Neutrophil (primary cell): ENCODE measurements around the gene HOXA9.

Experiments
- H3K27ac ChIP-seq: fragments of 200-600 bp; sonication (generic); 2 replicates; pipeline ENCODE4 v1.5.1; 2016; ENCODE audit warnings: mild to moderate bottlenecking, moderate library complexity
- H3K27me3 ChIP-seq: fragments of 200-600 bp; sonication (generic); 2 replicates; pipeline ENCODE4 v1.6.0; 2016; ENCODE audit warnings: mild to moderate bottlenecking
- H3K36me3 ChIP-seq: fragments of 200-600 bp; sonication (generic); 2 replicates; pipeline ENCODE4 v1.5.1; 2017
- H3K4me1 ChIP-seq, 2 experiments: fragments of 200-600 bp in 1 of 2; sonication (generic) in 1 of 2; 1 replicate in 1 of 2; 2 replicates in 1 of 2; pipeline versions ENCODE4 v1.5.1 to v1.6.1; 2013 to 2016; ENCODE audit warnings: low read depth in 1 of 2, low read length in 1 of 2, mild to moderate bottlenecking in 1 of 2, moderate library complexity in 1 of 2; ENCODE audit not compliant: control insufficient read depth in 1 of 2, insufficient read depth in 1 of 2
- H3K4me3 ChIP-seq, 2 experiments: fragments of 200-600 bp in 1 of 2; sonication (generic) in 1 of 2; 1 replicate in 1 of 2; 2 replicates in 1 of 2; pipeline ENCODE4 v1.5.1; 2013 to 2016; ENCODE audit warnings: low read depth in 1 of 2, low read length in 1 of 2, mild to moderate bottlenecking in 1 of 2, moderate library complexity in 1 of 2
- H3K9me3 ChIP-seq: fragments of 200-600 bp; sonication (generic); 2 replicates; pipeline ENCODE4 v1.5.1; 2016
- CTCF ChIP-seq: fragments of 200-600 bp; sonication (generic); IDR thresholded peaks from 2 replicates; pipeline ENCODE4 v1.5.1; 2016; ENCODE audit warnings: antibody characterized with exemption

HOXA9 gene

GRCh38 chr7:27140126-27140857, 25.0 kb downstream of the HOXA9 start:
- H3K27ac ChIP-seq, result no peak overlapping the region
- H3K36me3 ChIP-seq, result no peaks in the 10 kb centered on the region

GRCh38 chr7:27139334-27140125, 25.8 kb downstream of the HOXA9 start:
- no peak overlapping the region for H3K27ac ChIP-seq
- TF ChIP-seq CTCF, result no peak
- H3K4me1 ChIP-seq, result peaks cover 12 to 15% of the 10 kb centered on the region in 2 experiments
- H3K9me3 ChIP-seq, result no peaks in the 10 kb centered on the region
- H3K27me3 ChIP-seq, result peaks cover 69% of the 10 kb centered on the region
- no peaks in the 10 kb centered on the region for H3K36me3 ChIP-seq
- no peak overlapping the region for H3K4me3 ChIP-seq

More at GRCh38 chr7:27140126-27140857, 25.0 kb downstream of the HOXA9 start:
- no peak for TF ChIP-seq CTCF
- peaks cover 4 to 8% of the 10 kb centered on the region in 2 experiments for H3K4me1 ChIP-seq
- H3K27me3 ChIP-seq, result peaks cover 75% of the 10 kb centered on the region
- H3K9me3 ChIP-seq, result no peaks in the 10 kb centered on the region
- H3K4me3 ChIP-seq, result no peak overlapping the region

- no peak for TF ChIP-seq CTCF
- Histone ChIP-seq H3K27me3 (peaks cover 63% of the 10 kb centered on the region), H3K9me3 (no peaks in the 10 kb centered on the region), H3K4me3 (no peak overlapping the region), H3K27ac (no peak overlapping the region), H3K4me1 (peaks cover 17 to 21% of the 10 kb centered on the region in 2 experiments), H3K36me3 (no peaks in the 10 kb centered on the region)
These were observed 26.4 kb downstream of the HOXA9 start for GRCh38 chr7:27138985-27139333.

- no peak overlapping the region for H3K27ac ChIP-seq
- H3K27me3 ChIP-seq, result peaks cover 59% of the 10 kb centered on the region
- H3K9me3 ChIP-seq, result no peaks in the 10 kb centered on the region
- no peaks in the 10 kb centered on the region for H3K36me3 ChIP-seq
- peaks cover 19 to 25% of the 10 kb centered on the region in 2 experiments for H3K4me1 ChIP-seq
- no peak overlapping the region for H3K4me3 ChIP-seq
- TF ChIP-seq CTCF, result no peak
These were observed 26.9 kb downstream of the HOXA9 start for GRCh38 chr7:27138472-27138871.

GRCh38 chr7:27137640-27138315, 27.6 kb downstream of the HOXA9 start:
- Histone ChIP-seq H3K4me1 (peaks cover 19 to 25% of the 10 kb centered on the region in 2 experiments), H3K27me3 (peaks cover 59% of the 10 kb centered on the region), H3K9me3 (no peaks in the 10 kb centered on the region), H3K36me3 (no peaks in the 10 kb centered on the region), H3K27ac (no peak overlapping the region), H3K4me3 (no peak overlapping the region)
- TF ChIP-seq CTCF, result no peak
